Suprapubic skin (tissue), 4 donors: ENCODE results near the gene LYZL2. TPM values are rescaled to one million over a fixed set of nuclear protein-coding genes. Genes with fewer than 3 reads are reported as not detected.

Source experiments
- DNase-seq, 2 donors: peaks; one replicate each; pipeline ENCODE4 v3.0.0-alpha.2; 2019; ENCODE audit warnings: low spot score in 2 of 2
- H3K27ac ChIP-seq: fragments of 200-600 bp; sonication (generic); one replicate; pipeline ENCODE4 v1.5.1; 2019
- H3K27me3 ChIP-seq: fragments of 200-600 bp; sonication (generic); one replicate; pipeline ENCODE4 v1.5.1; 2019
- H3K36me3 ChIP-seq: fragments of 200-600 bp; sonication (generic); one replicate; pipeline ENCODE4 v1.5.1; 2019
- H3K4me1 ChIP-seq: fragments of 200-600 bp; sonication (generic); one replicate; pipeline ENCODE4 v1.5.1; 2019
- H3K4me3 ChIP-seq: fragments of 200-600 bp; sonication (generic); one replicate; pipeline ENCODE4 v1.5.1; 2019; ENCODE audit warnings: mild to moderate bottlenecking
- H3K9me3 ChIP-seq: fragments of 200-600 bp; sonication (generic); one replicate; pipeline ENCODE4 v1.5.1; 2019
- EP300 ChIP-seq: sonication (generic); formaldehyde crosslinking; IDR thresholded peaks from one replicate; pipeline ENCODE4 v1.6.1; 2017; ENCODE audit warnings: antibody characterized with exemption
- POLR2A ChIP-seq, 2 donors: fragments of 450-650 bp; IDR thresholded peaks; one replicate each; pipeline ENCODE4 v1.6.1; 2017; ENCODE audit warnings: antibody characterized with exemption in 2 of 2, mild to moderate bottlenecking in 2 of 2, moderate library complexity in 2 of 2
- POLR2AphosphoS5 ChIP-seq, 3 donors: sonication (generic); formaldehyde crosslinking; IDR thresholded peaks; one replicate each; pipeline ENCODE4 v1.6.1; 2017; ENCODE audit warnings: antibody characterized with exemption in 3 of 3
- WGBS: methylation state at CpG from one replicate; pipeline ENCODE4 v1.1.5; 2018; 5-methylcytosine and 5-hydroxymethylcytosine counted together
- total RNA-seq, 4 donors: library from RNA; depleted of rRNA; stranded (reverse); fragments of >200 nt; gene quantifications; one replicate each; pipeline ENCODE4 v1.1.0, GENCODE V29; 2016
- TF ChIP-seq, protein P1 (sequence below), 2 donors: fragments of 200-600 bp in 1 of 2; fragments of 450-650 bp in 1 of 2; sonication (generic) in 1 of 2; IDR thresholded peaks; one replicate each; pipeline ENCODE4 v1.5.1; 2016 to 2019; ENCODE audit warnings: antibody characterized with exemption in 2 of 2, mild to moderate bottlenecking in 1 of 2, moderate library complexity in 1 of 2

Gene LYZL2
- total RNA-seq, 4 donors from 2014 or later = not detected

DNA sequence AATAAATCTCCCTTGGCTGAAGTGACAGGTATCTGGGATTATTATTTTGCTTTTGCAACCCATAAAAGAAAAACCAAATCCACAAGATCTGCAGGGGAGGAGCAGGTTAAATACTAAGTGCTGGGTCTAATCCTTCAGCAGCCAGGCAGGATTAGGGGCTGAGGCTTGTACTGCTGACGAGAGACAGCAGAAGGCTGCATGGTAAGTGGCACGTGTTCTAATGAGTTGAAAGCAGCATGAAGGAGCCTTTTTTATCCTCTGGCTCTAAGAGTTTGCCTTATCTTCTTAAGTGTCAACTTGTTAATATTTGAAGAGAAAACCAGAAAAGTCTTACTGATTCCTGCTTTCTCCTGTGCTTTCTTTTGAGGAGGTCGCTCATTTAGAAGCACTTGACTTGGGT, 50.0 kb downstream of the LYZL2 start:
- WGBS = 85% methylated on average over 3 of the region's 3 CpGs
- DNase-seq = no peak
- TF ChIP-seq, protein P1, sequence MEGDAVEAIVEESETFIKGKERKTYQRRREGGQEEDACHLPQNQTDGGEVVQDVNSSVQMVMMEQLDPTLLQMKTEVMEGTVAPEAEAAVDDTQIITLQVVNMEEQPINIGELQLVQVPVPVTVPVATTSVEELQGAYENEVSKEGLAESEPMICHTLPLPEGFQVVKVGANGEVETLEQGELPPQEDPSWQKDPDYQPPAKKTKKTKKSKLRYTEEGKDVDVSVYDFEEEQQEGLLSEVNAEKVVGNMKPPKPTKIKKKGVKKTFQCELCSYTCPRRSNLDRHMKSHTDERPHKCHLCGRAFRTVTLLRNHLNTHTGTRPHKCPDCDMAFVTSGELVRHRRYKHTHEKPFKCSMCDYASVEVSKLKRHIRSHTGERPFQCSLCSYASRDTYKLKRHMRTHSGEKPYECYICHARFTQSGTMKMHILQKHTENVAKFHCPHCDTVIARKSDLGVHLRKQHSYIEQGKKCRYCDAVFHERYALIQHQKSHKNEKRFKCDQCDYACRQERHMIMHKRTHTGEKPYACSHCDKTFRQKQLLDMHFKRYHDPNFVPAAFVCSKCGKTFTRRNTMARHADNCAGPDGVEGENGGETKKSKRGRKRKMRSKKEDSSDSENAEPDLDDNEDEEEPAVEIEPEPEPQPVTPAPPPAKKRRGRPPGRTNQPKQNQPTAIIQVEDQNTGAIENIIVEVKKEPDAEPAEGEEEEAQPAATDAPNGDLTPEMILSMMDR (IDR thresholded peaks at IDR 0.05) = no peak
- TF ChIP-seq EP300 (no peak), POLR2A (IDR thresholded peaks at IDR 0.05) (no peak), POLR2AphosphoS5 (IDR thresholded peaks at IDR 0.05) (no peak)
- peaks cover 12% of the 10 kb centered on the region for H3K4me1 ChIP-seq
- H3K4me3 ChIP-seq = no peak overlapping the region
- H3K36me3 ChIP-seq = no peaks in the 10 kb centered on the region
- H3K9me3 ChIP-seq = no peaks in the 10 kb centered on the region
- no peaks in the 10 kb centered on the region for H3K27me3 ChIP-seq
- H3K27ac ChIP-seq = no peak overlapping the region

DNA sequence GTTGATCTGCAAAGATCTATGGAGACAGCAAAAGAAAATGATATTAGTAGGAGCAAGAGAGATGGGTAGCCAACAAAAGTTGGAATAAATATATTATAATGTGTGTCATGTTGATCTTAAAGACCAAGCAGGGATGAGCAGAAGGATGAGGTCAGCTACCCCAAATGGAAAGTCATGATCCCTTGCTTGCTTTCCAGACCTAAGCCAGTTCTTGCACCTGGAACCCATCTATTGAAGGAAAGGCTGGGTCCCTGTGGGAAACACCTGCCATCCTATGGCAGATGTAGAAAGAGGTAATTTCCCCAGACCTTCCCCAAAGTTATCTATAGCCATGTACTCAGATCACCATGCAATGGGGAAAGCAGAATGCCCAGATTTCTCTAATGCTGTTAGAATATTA, 52.5 kb downstream of the LYZL2 start:
- no peaks in the 10 kb centered on the region for H3K36me3 ChIP-seq
- DNase-seq = no peak
- no peaks in the 10 kb centered on the region for H3K9me3 ChIP-seq
- H3K4me1 ChIP-seq = no peaks in the 10 kb centered on the region
- no peak overlapping the region for H3K27ac ChIP-seq
- no peaks in the 10 kb centered on the region for H3K27me3 ChIP-seq
- no peak for TF ChIP-seq POLR2AphosphoS5 (IDR thresholded peaks at IDR 0.05)
- TF ChIP-seq POLR2A (IDR thresholded peaks at IDR 0.05) = no peak
- no peak for TF ChIP-seq EP300
- TF ChIP-seq, protein P1 (IDR thresholded peaks at IDR 0.05) = no peak
- H3K4me3 ChIP-seq = no peak overlapping the region

DNA sequence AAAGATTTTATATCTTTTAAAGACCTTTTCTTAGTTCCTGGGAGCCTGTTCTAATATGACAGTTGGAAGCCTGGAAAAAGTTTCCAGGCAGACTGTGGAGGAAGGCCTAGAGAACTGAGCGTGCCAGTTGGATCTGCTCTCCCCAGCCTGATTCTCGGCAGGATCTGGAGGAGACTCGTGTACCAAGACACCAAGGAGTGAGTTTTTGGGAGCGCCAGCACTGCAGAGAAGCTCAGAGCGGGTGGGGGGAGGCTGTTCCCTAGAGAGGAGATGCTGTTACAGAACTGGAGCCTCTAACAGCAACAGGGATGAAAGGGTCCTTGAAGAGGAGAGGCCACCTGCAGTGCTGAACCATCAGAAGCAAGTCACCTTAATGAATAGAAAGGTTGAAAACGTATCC, 52.9 kb downstream of the LYZL2 start:
- Histone ChIP-seq H3K36me3 (no peaks in the 10 kb centered on the region), H3K4me3 (no peak overlapping the region), H3K27ac (no peak overlapping the region), H3K27me3 (no peaks in the 10 kb centered on the region), H3K9me3 (no peaks in the 10 kb centered on the region), H3K4me1 (no peaks in the 10 kb centered on the region)
- WGBS = 80% methylated on average over 6 of the region's 6 CpGs
- no peak for TF ChIP-seq POLR2A (IDR thresholded peaks at IDR 0.05)
- TF ChIP-seq, protein P1 (IDR thresholded peaks at IDR 0.05) = no peak
- no peak for TF ChIP-seq EP300
- TF ChIP-seq POLR2AphosphoS5 (IDR thresholded peaks at IDR 0.05) = no peak
- no peak for DNase-seq

DNA sequence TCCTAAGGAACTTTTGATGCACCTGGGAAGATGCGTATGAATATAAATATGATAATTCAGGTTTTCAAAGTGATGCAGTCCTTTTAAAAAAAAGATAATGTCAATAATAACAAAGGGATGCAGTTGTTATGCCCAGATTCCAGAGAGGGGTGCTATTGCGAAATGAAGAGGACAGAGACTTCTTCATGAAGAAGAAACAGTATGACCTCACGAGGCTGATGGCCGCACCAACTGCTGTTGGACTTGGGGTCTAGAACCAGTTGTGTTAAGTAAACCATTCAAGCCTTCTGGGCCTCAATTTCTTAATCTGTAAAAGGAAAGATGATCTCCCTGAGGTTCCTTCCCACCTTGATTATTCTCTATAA, 55.1 kb downstream of the LYZL2 start:
- Histone ChIP-seq H3K27ac (no peak overlapping the region), H3K27me3 (no peaks in the 10 kb centered on the region), H3K4me3 (no peak overlapping the region), H3K9me3 (no peaks in the 10 kb centered on the region), H3K4me1 (no peaks in the 10 kb centered on the region), H3K36me3 (no peaks in the 10 kb centered on the region)
- TF ChIP-seq EP300 (no peak), POLR2AphosphoS5 (IDR thresholded peaks at IDR 0.05) (no peak), POLR2A (IDR thresholded peaks at IDR 0.05) (no peak)
- TF ChIP-seq, protein P1 (IDR thresholded peaks at IDR 0.05) = no peak
- DNase-seq = no peak
- 93% methylated on average over 4 of the region's 4 CpGs for WGBS

DNA sequence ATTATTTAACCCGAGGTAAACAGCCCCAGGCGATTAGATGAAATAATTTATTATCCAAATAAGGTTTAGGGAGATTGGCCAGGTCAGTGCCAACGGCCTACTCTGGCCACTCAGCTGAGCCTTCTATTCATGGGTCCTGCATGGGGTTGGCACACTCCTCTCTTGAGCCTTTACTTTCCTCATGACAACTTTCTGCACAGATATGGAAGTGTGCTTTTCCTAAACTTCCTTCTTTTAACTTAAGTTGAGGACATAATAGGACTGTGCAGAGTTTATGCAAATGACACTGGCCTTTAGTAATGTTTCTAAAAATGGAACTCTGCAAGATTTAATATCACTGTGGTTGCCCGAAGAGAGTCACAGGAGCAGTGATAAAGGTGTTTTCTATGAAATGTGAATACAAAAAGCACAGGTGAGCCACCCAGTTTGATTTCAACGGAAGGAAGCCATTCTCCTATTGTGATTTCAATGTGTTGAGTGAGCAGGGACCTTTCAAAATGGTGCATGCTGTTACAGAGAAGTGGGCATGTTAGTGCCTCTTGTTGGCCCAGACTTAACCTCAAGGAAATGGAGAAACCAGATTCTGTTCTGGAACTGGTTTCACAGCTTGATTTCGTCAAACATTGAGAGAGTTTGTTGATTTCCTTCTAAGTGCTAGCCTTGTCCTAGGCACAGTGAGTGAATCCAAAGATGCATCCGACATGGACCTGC, 55.7 kb downstream of the LYZL2 start:
- no peaks in the 10 kb centered on the region for H3K9me3 ChIP-seq
- no peak for DNase-seq
- no peak for TF ChIP-seq EP300
- TF ChIP-seq POLR2A (IDR thresholded peaks at IDR 0.05) = no peak
- no peak for TF ChIP-seq POLR2AphosphoS5 (IDR thresholded peaks at IDR 0.05)
- TF ChIP-seq, protein P1 (IDR thresholded peaks at IDR 0.05) = no peak
- WGBS = 71% methylated on average over 7 of the region's 7 CpGs
- H3K27me3 ChIP-seq = no peaks in the 10 kb centered on the region
- no peaks in the 10 kb centered on the region for H3K36me3 ChIP-seq
- H3K4me3 ChIP-seq = no peak overlapping the region
- H3K4me1 ChIP-seq = no peaks in the 10 kb centered on the region
- H3K27ac ChIP-seq = no peak overlapping the region
